ENCODE data around the gene YTHDC1. TPM values are rescaled to one million over a fixed set of nuclear protein-coding genes. Genes with fewer than 3 reads are reported as not detected.
"Not testable (repeated sequence)": the region's sequence is repeated elsewhere in the genome, so short reads cannot be mapped to it uniquely, and the experiment has no call there.

The YTHDC1 gene
- polyA plus RNA-seq = 119 TPM
- long read RNA-seq, donor 1, partial matches to known transcripts = 16 of 18 reads
- long read RNA-seq, donor 1, other reads (novel, unspliced or antisense) = 0 of 18 reads
- long read RNA-seq, donor 2, full-length matches to known transcripts = 12 of 55 reads
- long read RNA-seq, donor 2, partial matches to known transcripts = 43 of 55 reads
- long read RNA-seq, donor 2, other reads (novel, unspliced or antisense) = 0 of 55 reads
- long read RNA-seq, donor 3, full-length matches to known transcripts = 10 of 65 reads
- long read RNA-seq, donor 3, partial matches to known transcripts = 55 of 65 reads
- long read RNA-seq, donor 3, other reads (novel, unspliced or antisense) = 0 of 65 reads
- long read RNA-seq, donor 4, partial matches to known transcripts = 0 of 1 reads
- long read RNA-seq, donor 4, other reads (novel, unspliced or antisense) = 0 of 1 reads
- long read RNA-seq, donor 5, transcript YTHDC1-204 (3 exons, 581 nt) = major isoform, 5 of 11 reads
- long read RNA-seq, donor 5, partial matches to known transcripts = 6 of 11 reads
- long read RNA-seq, donor 5, other reads (novel, unspliced or antisense) = 0 of 11 reads
- long read RNA-seq, donor 6, full-length matches to known transcripts = 8 of 36 reads
- long read RNA-seq, donor 6, partial matches to known transcripts = 28 of 36 reads
- long read RNA-seq, donor 6, other reads (novel, unspliced or antisense) = 0 of 36 reads
- long read RNA-seq, donor 7, full-length matches to known transcripts = 3 of 14 reads
- long read RNA-seq, donor 7, partial matches to known transcripts = 11 of 14 reads
- long read RNA-seq, donor 7, other reads (novel, unspliced or antisense) = 0 of 14 reads
- long read RNA-seq, donor 8, full-length matches to known transcripts = 7 of 62 reads
- long read RNA-seq, donor 8, partial matches to known transcripts = 55 of 62 reads
- long read RNA-seq, donor 8, other reads (novel, unspliced or antisense) = 0 of 62 reads
- long read RNA-seq, donor 9, full-length matches to known transcripts = 8 of 36 reads
- long read RNA-seq, donor 9, partial matches to known transcripts = 28 of 36 reads
- long read RNA-seq, donor 9, other reads (novel, unspliced or antisense) = 0 of 36 reads
- long read RNA-seq, donor 10, full-length matches to known transcripts = 10 of 24 reads
- long read RNA-seq, donor 10, partial matches to known transcripts = 14 of 24 reads
- long read RNA-seq, donor 10, other reads (novel, unspliced or antisense) = 0 of 24 reads
- long read RNA-seq, donor 11, partial matches to known transcripts = 12 of 18 reads
- long read RNA-seq, donor 11, other reads (novel, unspliced or antisense) = 0 of 18 reads

GRCh38 chr4:68349649-68350360, at the start of gene YTHDC1:
Gene YTHDC1, minus strand, starts transcription at chr4:68350090. Its CDS starts 337 bp downstream, at chr4:68349753.
- Histone ChIP-seq H3K4me3 (ENCODE audit: low read length) (peak within 1 kb of the TSS; percentile 90), H3K4me1 (ENCODE audit: control insufficient read depth, insufficient read depth, low read length) (peaks cover 17% of the 10 kb centered on the region), H3K27ac (ENCODE audit: low read length) (peak within 1 kb of the TSS; percentile 99), H3K27me3 (ENCODE audit: control insufficient read depth, insufficient read depth, low read length) (no peaks in the 10 kb centered on the region), H3K36me3 (ENCODE audit: control insufficient read depth, insufficient read depth, low read length) (peaks cover 4% of the 10 kb centered on the region), H3K9me3 (ENCODE audit: control insufficient read depth, low read depth, low read length) (peaks cover 3% of the 10 kb centered on the region)
- peak; percentile 98 for DNase-seq
- no CpG with 5 or more reads among the region's 67 CpGs for WGBS (ENCODE audit: insufficient coverage, low lambda C conversion rate)

GRCh38 chr4:68399306-68399705, 49.4 kb upstream of the YTHDC1 start:
- no peaks in the 10 kb centered on the region for H3K36me3 ChIP-seq (ENCODE audit: control insufficient read depth, insufficient read depth, low read length)
- H3K4me3 ChIP-seq (ENCODE audit: low read length) = no peak overlapping the region
- no CpG with 5 or more reads among the region's 4 CpGs for whole genome bisulfite sequencing (ENCODE audit: insufficient coverage, low lambda C conversion rate)
- peak; percentile 46 to 73 for DNase-seq
- no peaks in the 10 kb centered on the region for H3K27me3 ChIP-seq (ENCODE audit: control insufficient read depth, insufficient read depth, low read length)
- peak overlapping the region; percentile 79 for H3K27ac ChIP-seq (ENCODE audit: low read length)
- H3K4me1 ChIP-seq (ENCODE audit: control insufficient read depth, insufficient read depth, low read length) = peaks cover 31% of the 10 kb centered on the region
- H3K9me3 ChIP-seq (ENCODE audit: control insufficient read depth, low read depth, low read length) = no peaks in the 10 kb centered on the region

- H3K36me3 ChIP-seq (ENCODE audit: control insufficient read depth, insufficient read depth, low read length) = no peaks in the 10 kb centered on the region
- DNase-seq = peak; percentile 86 to 93
- no CpG with 5 or more reads among the region's 1 CpG for WGBS (ENCODE audit: insufficient coverage, low lambda C conversion rate)
- H3K4me3 ChIP-seq (ENCODE audit: low read length) = no peak overlapping the region
- no peaks in the 10 kb centered on the region for H3K27me3 ChIP-seq (ENCODE audit: control insufficient read depth, insufficient read depth, low read length)
- H3K27ac ChIP-seq (ENCODE audit: low read length) = peak overlapping the region; percentile 79
- H3K9me3 ChIP-seq (ENCODE audit: control insufficient read depth, low read depth, low read length) = no peaks in the 10 kb centered on the region
- H3K4me1 ChIP-seq (ENCODE audit: control insufficient read depth, insufficient read depth, low read length) = peaks cover 31% of the 10 kb centered on the region
These were observed 46.9 kb upstream of the YTHDC1 start for GRCh38 chr4:68396756-68397155.

- no peak overlapping the region for H3K4me3 ChIP-seq (ENCODE audit: low read length)
- peaks cover 21% of the 10 kb centered on the region for H3K4me1 ChIP-seq (ENCODE audit: control insufficient read depth, insufficient read depth, low read length)
- no peak for DNase-seq
- H3K27ac ChIP-seq (ENCODE audit: low read length) = no peak overlapping the region
- no CpG with 5 or more reads among the region's 3 CpGs for WGBS (ENCODE audit: insufficient coverage, low lambda C conversion rate)
- H3K9me3 ChIP-seq (ENCODE audit: control insufficient read depth, low read depth, low read length) = no peaks in the 10 kb centered on the region
- H3K36me3 ChIP-seq (ENCODE audit: control insufficient read depth, insufficient read depth, low read length) = no peaks in the 10 kb centered on the region
- no peaks in the 10 kb centered on the region for H3K27me3 ChIP-seq (ENCODE audit: control insufficient read depth, insufficient read depth, low read length)
These were observed 41.5 kb upstream of the YTHDC1 start for GRCh38 chr4:68391436-68391835.

- H3K36me3 ChIP-seq (ENCODE audit: control insufficient read depth, insufficient read depth, low read length) = no peaks in the 10 kb centered on the region
- peaks cover 16% of the 10 kb centered on the region for H3K4me1 ChIP-seq (ENCODE audit: control insufficient read depth, insufficient read depth, low read length)
- no peak for DNase-seq
- 13% methylated on average over 1 of the region's 1 CpG for WGBS (ENCODE audit: insufficient coverage, low lambda C conversion rate)
- no peaks in the 10 kb centered on the region for H3K27me3 ChIP-seq (ENCODE audit: control insufficient read depth, insufficient read depth, low read length)
- H3K27ac ChIP-seq (ENCODE audit: low read length) = no peak overlapping the region
- no peaks in the 10 kb centered on the region for H3K9me3 ChIP-seq (ENCODE audit: control insufficient read depth, low read depth, low read length)
- no peak overlapping the region for H3K4me3 ChIP-seq (ENCODE audit: low read length)
These were observed 40.5 kb upstream of the YTHDC1 start for GRCh38 chr4:68390205-68390935.

- no CpG with 5 or more reads among the region's 6 CpGs for WGBS (ENCODE audit: insufficient coverage, low lambda C conversion rate)
- H3K4me1 ChIP-seq (ENCODE audit: control insufficient read depth, insufficient read depth, low read length) = peaks cover 16% of the 10 kb centered on the region
- not testable (repeated sequence) for H3K4me3 ChIP-seq (ENCODE audit: low read length); H3K27ac ChIP-seq (ENCODE audit: low read length); H3K36me3 ChIP-seq (ENCODE audit: control insufficient read depth, insufficient read depth, low read length); H3K9me3 ChIP-seq (ENCODE audit: control insufficient read depth, low read depth, low read length); H3K27me3 ChIP-seq (ENCODE audit: control insufficient read depth, insufficient read depth, low read length); DNase-seq
These were observed 39.6 kb upstream of the YTHDC1 start for GRCh38 chr4:68389386-68389913.

GRCh38 chr4:68388347-68388865, 38.5 kb upstream of the YTHDC1 start:
- H3K4me3 ChIP-seq (ENCODE audit: low read length) = no peak overlapping the region
- H3K36me3 ChIP-seq (ENCODE audit: control insufficient read depth, insufficient read depth, low read length) = no peaks in the 10 kb centered on the region
- H3K27ac ChIP-seq (ENCODE audit: low read length) = peak overlapping the region; percentile 33
- peaks cover 16% of the 10 kb centered on the region for H3K4me1 ChIP-seq (ENCODE audit: control insufficient read depth, insufficient read depth, low read length)
- peak; percentile 18 to 63 for DNase-seq
- H3K9me3 ChIP-seq (ENCODE audit: control insufficient read depth, low read depth, low read length) = no peaks in the 10 kb centered on the region
- no peaks in the 10 kb centered on the region for H3K27me3 ChIP-seq (ENCODE audit: control insufficient read depth, insufficient read depth, low read length)
- no CpG with 5 or more reads among the region's 4 CpGs for WGBS (ENCODE audit: insufficient coverage, low lambda C conversion rate)

GRCh38 chr4:68385267-68385666, 35.4 kb upstream of the YTHDC1 start:
- 100% methylated on average over 1 of the region's 2 CpGs for WGBS (ENCODE audit: insufficient coverage, low lambda C conversion rate)
- no peak overlapping the region for H3K4me3 ChIP-seq (ENCODE audit: low read length)

GRCh38 chr4:68383115-68383514, 33.2 kb upstream of the YTHDC1 start:
- Histone ChIP-seq H3K4me3 (ENCODE audit: low read length) (no peak overlapping the region), H3K27me3 (ENCODE audit: control insufficient read depth, insufficient read depth, low read length) (no peaks in the 10 kb centered on the region), H3K27ac (ENCODE audit: low read length) (peak overlapping the region; percentile 55), H3K36me3 (ENCODE audit: control insufficient read depth, insufficient read depth, low read length) (no peaks in the 10 kb centered on the region), H3K4me1 (ENCODE audit: control insufficient read depth, insufficient read depth, low read length) (no peaks in the 10 kb centered on the region), H3K9me3 (ENCODE audit: control insufficient read depth, low read depth, low read length) (no peaks in the 10 kb centered on the region)
- DNase-seq = peak; percentile 76 to 84
- no CpG with 5 or more reads among the region's 3 CpGs for WGBS (ENCODE audit: insufficient coverage, low lambda C conversion rate)

More at GRCh38 chr4:68385267-68385666, 35.4 kb upstream of the YTHDC1 start:
- H3K9me3 ChIP-seq (ENCODE audit: control insufficient read depth, low read depth, low read length) = no peaks in the 10 kb centered on the region
- H3K36me3 ChIP-seq (ENCODE audit: control insufficient read depth, insufficient read depth, low read length) = no peaks in the 10 kb centered on the region
- no peak overlapping the region for H3K27ac ChIP-seq (ENCODE audit: low read length)
- peaks cover 13% of the 10 kb centered on the region for H3K4me1 ChIP-seq (ENCODE audit: control insufficient read depth, insufficient read depth, low read length)
- DNase-seq = no peak
- H3K27me3 ChIP-seq (ENCODE audit: control insufficient read depth, insufficient read depth, low read length) = no peaks in the 10 kb centered on the region
